Neuronal stem cell (in vitro differentiated cells): Measurements from ENCODE around the gene COL16A1.

Experiments used
- DNase-seq: peaks from one replicate; pipeline ENCODE4 v3.0.0-alpha.2; 2013; ENCODE audit warnings: low spot score
- H2AFZ ChIP-seq: one replicate; pipeline ENCODE4 v1.6.1; 2013; ENCODE audit warnings: mild to moderate bottlenecking, low read length, inconsistent platforms
- H2AK5ac ChIP-seq: 2 replicates; pipeline ENCODE4 v1.6.1; 2013; ENCODE audit warnings: low read depth, mild to moderate bottlenecking, inconsistent platforms, low read length, moderate library complexity, mixed read lengths
- H2BK120ac ChIP-seq: 2 replicates; pipeline ENCODE4 v1.6.1; 2013; ENCODE audit warnings: low read depth, mild to moderate bottlenecking, inconsistent platforms, low read length, moderate library complexity, mixed read lengths
- H2BK12ac ChIP-seq: one replicate; pipeline ENCODE4 v1.6.1; 2013; ENCODE audit warnings: low read length, inconsistent platforms
- H2BK15ac ChIP-seq: 2 replicates; pipeline ENCODE4 v1.6.1; 2013; ENCODE audit warnings: mild to moderate bottlenecking, low read length, inconsistent platforms, mixed read lengths
- H2BK5ac ChIP-seq: one replicate; pipeline ENCODE4 v1.6.1; 2013; ENCODE audit warnings: inconsistent platforms, mild to moderate bottlenecking, low read length, moderate library complexity
- H3K14ac ChIP-seq: one replicate; pipeline ENCODE4 v1.6.1; 2013; ENCODE audit warnings: low read length, inconsistent platforms
- H3K18ac ChIP-seq: 2 replicates; pipeline ENCODE4 v1.6.1; 2013; ENCODE audit warnings: low read length, inconsistent platforms
- H3K23ac ChIP-seq: 2 replicates; pipeline ENCODE4 v1.6.1; 2013; ENCODE audit warnings: low read depth, mild to moderate bottlenecking, mixed read lengths, low read length, inconsistent platforms; ENCODE audit not compliant: poor library complexity
- H3K27ac ChIP-seq: replicated peaks from 3 replicates; pipeline ENCODE4 v1.5.1; 2013; ENCODE audit warnings: low read length, inconsistent platforms
- H3K27me3 ChIP-seq, 3 experiments: 2 replicates each; pipeline ENCODE4 v1.6.1; 2013; ENCODE audit warnings: low read length in 3 of 3, mild to moderate bottlenecking in 2 of 3, inconsistent platforms in 1 of 3, low read depth in 1 of 3, mixed read lengths in 1 of 3, moderate library complexity in 1 of 3; ENCODE audit not compliant: control insufficient read depth in 3 of 3, insufficient read depth in 3 of 3
- H3K36me3 ChIP-seq, 2 donors: replicated peaks in 1 of 2; 2 replicates each; pipeline ENCODE4 v1.6.1; 2013; ENCODE audit warnings: low read length in 2 of 2; ENCODE audit not compliant: control insufficient read depth in 2 of 2, insufficient read depth in 2 of 2
- H3K4ac ChIP-seq: 2 replicates; pipeline ENCODE4 v1.6.1; 2013; ENCODE audit warnings: inconsistent platforms, mild to moderate bottlenecking, low read length, moderate library complexity
- H3K4me1 ChIP-seq, 2 donors: 1 replicate in 1 of 2; 2 replicates in 1 of 2; pipeline ENCODE4 v1.6.1; 2013; ENCODE audit warnings: low read length in 2 of 2, low read depth in 1 of 2; ENCODE audit not compliant: control insufficient read depth in 2 of 2, insufficient read depth in 1 of 2
- H3K4me2 ChIP-seq: one replicate; pipeline ENCODE4 v1.6.1; 2013; ENCODE audit warnings: mild to moderate bottlenecking, low read length, inconsistent platforms; ENCODE audit not compliant: insufficient read depth, poor library complexity, severe bottlenecking
- H3K4me3 ChIP-seq, 2 donors: 2 replicates each; pipeline ENCODE4 v1.5.1; 2013; ENCODE audit warnings: low read length in 2 of 2, mild to moderate bottlenecking in 2 of 2, inconsistent platforms in 1 of 2, moderate library complexity in 1 of 2
- H3K79me1 ChIP-seq: one replicate; pipeline ENCODE4 v1.6.1; 2013; ENCODE audit warnings: low read depth, mild to moderate bottlenecking, inconsistent platforms, low read length, moderate library complexity
- H3K9ac ChIP-seq: one replicate; pipeline ENCODE4 v1.6.1; 2013; ENCODE audit warnings: mild to moderate bottlenecking, low read depth, low read length, inconsistent platforms; ENCODE audit not compliant: poor library complexity
- H3K9me3 ChIP-seq, 2 donors: replicated peaks in 1 of 2; 2 replicates each; pipeline versions ENCODE3 to v1.6.1; 2013; ENCODE audit warnings: low read length in 2 of 2, mild to moderate bottlenecking in 2 of 2, inconsistent platforms in 1 of 2, low read depth in 1 of 2, mixed read lengths in 1 of 2, moderate library complexity in 1 of 2; ENCODE audit not compliant: control insufficient read depth in 2 of 2, insufficient read depth in 1 of 2
- H4K8ac ChIP-seq: one replicate; pipeline ENCODE4 v1.6.1; 2013; ENCODE audit warnings: low read depth, mild to moderate bottlenecking, inconsistent platforms, low read length, moderate library complexity
- H4K91ac ChIP-seq: one replicate; pipeline ENCODE4 v1.6.1; 2013; ENCODE audit warnings: low read length, low read depth, mild to moderate bottlenecking, inconsistent platforms; ENCODE audit not compliant: poor library complexity
- WGBS, 2 donors: extraction: QIAGEN DNeasy Blood & Tissue Kit; methylation state at CpG; one replicate each; pipeline ENCODE4 v1.1.7; 2013; ENCODE audit warnings: missing lambda C conversion rate in 2 of 2, mixed read lengths in 1 of 2; ENCODE audit not compliant: insufficient read length in 2 of 2, insufficient replicate concordance in 1 of 2; ENCODE audit errors: extremely low coverage in 2 of 2; 5-methylcytosine and 5-hydroxymethylcytosine counted together

The COL16A1 gene

GRCh38 chr1:31750858-31751510 lies 47.2 kb upstream of the COL16A1 start:
- Histone ChIP-seq H3K4me1 (peaks cover 10 to 13% of the 10 kb centered on the region in 2 donors), H3K4ac (no peak overlapping the region), H3K9me3 (no peaks in the 10 kb centered on the region), H3K14ac (no peak overlapping the region), H4K8ac (no peak overlapping the region), H3K4me2 (no peak overlapping the region), H3K9ac (no peak overlapping the region), H2AFZ (no peak overlapping the region), H2AK5ac (no peak overlapping the region), H4K91ac (no peak overlapping the region), H3K27ac (no peak overlapping the region), H2BK15ac (no peak overlapping the region), H3K18ac (no peak overlapping the region), H3K4me3 (no peak overlapping the region), H3K27me3 (no peaks in the 10 kb centered on the region), H2BK5ac (no peak overlapping the region), H3K23ac (no peak overlapping the region), H2BK120ac (no peak overlapping the region), H3K36me3 (peaks cover 0 to 2% of the 10 kb centered on the region in 2 donors), H2BK12ac (no peak overlapping the region), H3K79me1 (no peaks in the 10 kb centered on the region)
- WGBS, 2 donors, result no CpG with 5 or more reads among the region's 11 CpGs
- DNase-seq, result no peak

GRCh38 chr1:31749785-31750735 lies 46.2 kb upstream of the COL16A1 start:
- Histone ChIP-seq H3K4me3 (no peak overlapping the region), H2AFZ (no peak overlapping the region), H3K4me1 (peaks cover 10 to 19% of the 10 kb centered on the region in 2 donors), H3K4ac (no peak overlapping the region), H3K14ac (peak overlapping the region; percentile 27), H3K36me3 (no peaks in the 10 kb centered on the region), H3K27me3 (no peaks in the 10 kb centered on the region), H4K8ac (no peak overlapping the region), H2BK120ac (no peak overlapping the region), H3K23ac (no peak overlapping the region), H2BK15ac (no peak overlapping the region), H4K91ac (no peak overlapping the region), H2BK12ac (no peak overlapping the region), H3K79me1 (no peaks in the 10 kb centered on the region), H3K9ac (no peak overlapping the region), H3K18ac (no peak overlapping the region), H2BK5ac (no peak overlapping the region), H3K27ac (no peak overlapping the region), H2AK5ac (peak overlapping the region; percentile 24), H3K9me3 (no peaks in the 10 kb centered on the region), H3K4me2 (no peak overlapping the region)
- no peak for DNase-seq
- no CpG with 5 or more reads among the region's 7 CpGs for WGBS, 2 donors

GRCh38 chr1:31748365-31748764 lies 44.5 kb upstream of the COL16A1 start:
- Histone ChIP-seq H3K4me1 (peaks cover 11 to 19% of the 10 kb centered on the region in 2 donors), H2BK15ac (no peak overlapping the region), H3K27me3 (no peaks in the 10 kb centered on the region), H3K23ac (peak overlapping the region; percentile 29), H2AFZ (no peak overlapping the region), H2BK120ac (peak overlapping the region; percentile 11), H4K8ac (no peak overlapping the region), H3K27ac (no peak overlapping the region), H3K18ac (no peak overlapping the region), H2BK12ac (no peak overlapping the region), H3K4me2 (no peak overlapping the region), H3K9ac (peak overlapping the region; percentile 8), H2BK5ac (no peak overlapping the region), H3K79me1 (peaks cover 5% of the 10 kb centered on the region), H3K4me3 (no peak overlapping the region), H3K14ac (no peak overlapping the region), H3K36me3 (peaks cover 0 to 6% of the 10 kb centered on the region in 2 donors), H3K9me3 (no peaks in the 10 kb centered on the region), H3K4ac (no peak overlapping the region), H4K91ac (no peak overlapping the region), H2AK5ac (peak overlapping the region; percentile 9)
- no CpG with 5 or more reads among the region's 4 CpGs for WGBS, 2 donors
- DNase-seq, result no peak

- Histone ChIP-seq H3K36me3 (peaks cover 0 to 6% of the 10 kb centered on the region in 2 donors), H3K4me3 (no peak overlapping the region), H3K14ac (no peak overlapping the region), H3K18ac (no peak overlapping the region), H3K9me3 (no peaks in the 10 kb centered on the region), H3K9ac (no peak overlapping the region), H4K8ac (no peak overlapping the region), H2BK5ac (no peak overlapping the region), H3K4me2 (no peak overlapping the region), H3K23ac (no peak overlapping the region), H2AK5ac (no peak overlapping the region), H3K27ac (no peak overlapping the region), H4K91ac (no peak overlapping the region), H3K79me1 (peaks cover 5% of the 10 kb centered on the region), H2BK12ac (no peak overlapping the region), H2AFZ (no peak overlapping the region), H2BK120ac (no peak overlapping the region), H2BK15ac (no peak overlapping the region), H3K4me1 (peaks cover 9 to 19% of the 10 kb centered on the region in 2 donors), H3K4ac (no peak overlapping the region), H3K27me3 (no peaks in the 10 kb centered on the region)
- no CpG with 5 or more reads among the region's 1 CpG for WGBS, 2 donors
- DNase-seq, result no peak
These were observed 43.5 kb upstream of the COL16A1 start for GRCh38 chr1:31747304-31747703.
